Measurements from ENCODE around the gene CHRNA9. TPM values are rescaled to one million over a fixed set of nuclear protein-coding genes. Genes with fewer than 3 reads are reported as not detected.

The CHRNA9 gene
- total RNA-seq, 6 experiments from 2014 or later: not detected

DNA sequence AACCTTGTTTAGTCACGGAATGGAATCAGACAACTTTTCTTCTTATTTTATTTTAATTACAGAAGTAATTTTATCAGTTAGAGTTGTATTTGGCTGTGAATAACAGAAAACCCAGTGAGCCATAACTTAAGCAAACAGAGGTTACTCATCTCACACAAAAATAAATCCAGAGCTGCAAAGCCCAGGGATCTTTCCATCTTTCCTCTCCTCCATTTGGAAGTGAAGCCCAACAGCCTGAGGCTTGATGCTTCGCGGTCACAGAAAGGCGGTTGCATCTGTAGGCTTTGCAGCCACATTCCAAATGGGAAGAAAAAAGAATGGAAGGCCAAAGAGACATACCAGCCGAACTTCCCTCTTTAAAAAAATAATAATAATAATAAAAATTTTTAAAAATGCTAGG, 22.6 kb downstream of the CHRNA9 start:
- H3K9me3 ChIP-seq: no peaks in the 10 kb centered on the region
- no peak for ATAC-seq

DNA sequence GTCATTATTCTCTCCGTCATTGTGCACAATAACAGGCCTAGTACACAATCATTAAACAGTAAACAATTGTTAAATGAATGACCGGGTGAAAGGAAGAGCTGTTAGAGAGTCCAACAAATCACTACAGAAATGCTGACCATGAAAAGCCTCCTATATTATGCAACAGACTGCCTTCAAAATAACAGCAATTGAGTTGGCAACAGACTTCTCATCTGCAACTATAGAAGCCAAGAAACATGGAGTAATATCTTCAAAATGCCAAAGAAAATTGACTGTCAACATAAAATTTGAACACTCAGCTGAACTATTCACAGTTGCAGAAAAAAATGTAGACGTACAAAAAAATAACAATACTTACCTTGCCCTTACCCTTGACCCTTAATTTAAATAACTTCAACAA, 26.2 kb downstream of the CHRNA9 start:
- no peak for DNase-seq

More for the DNA sequence above, 22.6 kb downstream of the CHRNA9 start:
- TF ChIP-seq, protein P1, sequence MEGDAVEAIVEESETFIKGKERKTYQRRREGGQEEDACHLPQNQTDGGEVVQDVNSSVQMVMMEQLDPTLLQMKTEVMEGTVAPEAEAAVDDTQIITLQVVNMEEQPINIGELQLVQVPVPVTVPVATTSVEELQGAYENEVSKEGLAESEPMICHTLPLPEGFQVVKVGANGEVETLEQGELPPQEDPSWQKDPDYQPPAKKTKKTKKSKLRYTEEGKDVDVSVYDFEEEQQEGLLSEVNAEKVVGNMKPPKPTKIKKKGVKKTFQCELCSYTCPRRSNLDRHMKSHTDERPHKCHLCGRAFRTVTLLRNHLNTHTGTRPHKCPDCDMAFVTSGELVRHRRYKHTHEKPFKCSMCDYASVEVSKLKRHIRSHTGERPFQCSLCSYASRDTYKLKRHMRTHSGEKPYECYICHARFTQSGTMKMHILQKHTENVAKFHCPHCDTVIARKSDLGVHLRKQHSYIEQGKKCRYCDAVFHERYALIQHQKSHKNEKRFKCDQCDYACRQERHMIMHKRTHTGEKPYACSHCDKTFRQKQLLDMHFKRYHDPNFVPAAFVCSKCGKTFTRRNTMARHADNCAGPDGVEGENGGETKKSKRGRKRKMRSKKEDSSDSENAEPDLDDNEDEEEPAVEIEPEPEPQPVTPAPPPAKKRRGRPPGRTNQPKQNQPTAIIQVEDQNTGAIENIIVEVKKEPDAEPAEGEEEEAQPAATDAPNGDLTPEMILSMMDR (IDR thresholded peaks at IDR 0.05): no peak
- TF ChIP-seq POLR2A (IDR thresholded peaks at IDR 0.05): no peak
- intact Hi-C loops (cut with DNase I): no loop called here
- Histone ChIP-seq H3K27me3 (no peaks in the 10 kb centered on the region), H3K27ac (no peak overlapping the region), H3K36me3 (no peaks in the 10 kb centered on the region), H3K4me3 (no peak overlapping the region), H3K4me1 (no peaks in the 10 kb centered on the region)
- no peak for DNase-seq
- 84% methylated on average over 5 of the region's 5 CpGs for WGBS (ENCODE audit: insufficient coverage, low coverage, low lambda C conversion rate, missing lambda C conversion rate)

DNA sequence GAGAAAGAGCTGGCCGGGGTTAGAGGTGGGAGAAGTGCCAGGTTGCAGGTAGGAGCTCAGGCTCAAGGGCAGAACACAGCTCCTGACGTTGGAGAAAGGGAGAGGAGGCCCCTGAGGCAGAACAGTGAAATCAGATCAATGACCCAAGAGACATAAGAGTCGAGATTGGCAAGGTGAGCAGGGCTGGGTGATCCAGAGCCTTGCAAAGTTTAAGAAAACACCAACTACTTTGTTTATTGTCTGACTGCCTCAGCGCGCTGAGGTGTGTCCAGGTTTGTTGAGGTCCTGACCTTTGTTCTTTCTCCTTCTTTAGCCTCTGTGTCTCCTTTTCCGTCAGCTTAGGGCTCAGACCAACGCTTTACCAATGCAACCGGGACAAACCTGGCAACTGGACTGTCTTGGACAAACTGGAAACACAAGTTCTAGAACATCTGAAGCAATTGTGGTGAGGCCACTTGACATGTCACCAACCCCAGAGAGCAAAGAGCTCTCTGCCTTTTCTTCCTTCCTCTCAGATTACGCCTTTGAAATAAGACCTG, 28.3 kb downstream of the CHRNA9 start:
- H3K4me3 ChIP-seq: no peak overlapping the region
- H3K27ac ChIP-seq: no peak overlapping the region
- ATAC-seq (peak in 1 of 4 donors; percentile 39), DNase-seq (no peak)
- no peaks in the 10 kb centered on the region for H3K9me3 ChIP-seq
- H3K4me1 ChIP-seq: peaks cover 0 to 15% (median 4%) of the 10 kb centered on the region in 4 donors
- H3K36me3 ChIP-seq: no peaks in the 10 kb centered on the region
- WGBS (ENCODE audit: insufficient coverage, low coverage, low lambda C conversion rate, missing lambda C conversion rate): 48% methylated on average over 7 of the region's 9 CpGs
- intact Hi-C loops (cut with DNase I): no loop called here
- TF ChIP-seq, protein P1 (IDR thresholded peaks at IDR 0.05): no peak
- TF ChIP-seq POLR2A (IDR thresholded peaks at IDR 0.05): no peak
- no peaks in the 10 kb centered on the region for H3K27me3 ChIP-seq

More for the DNA sequence above, 26.2 kb downstream of the CHRNA9 start:
- intact Hi-C loops (cut with DNase I): no loop called here
- no peaks in the 10 kb centered on the region for H3K36me3 ChIP-seq
- no peak overlapping the region for H3K27ac ChIP-seq
- H3K27me3 ChIP-seq: no peaks in the 10 kb centered on the region
- H3K4me1 ChIP-seq: no peaks in the 10 kb centered on the region
- H3K4me3 ChIP-seq: no peak overlapping the region
- no peaks in the 10 kb centered on the region for H3K9me3 ChIP-seq
- ATAC-seq: no peak
- TF ChIP-seq, protein P1 (IDR thresholded peaks at IDR 0.05): no peak
- no peak for TF ChIP-seq POLR2A (IDR thresholded peaks at IDR 0.05)
- WGBS (ENCODE audit: insufficient coverage, low coverage, low lambda C conversion rate, missing lambda C conversion rate): 67% methylated on average over 3 of the region's 3 CpGs

DNA sequence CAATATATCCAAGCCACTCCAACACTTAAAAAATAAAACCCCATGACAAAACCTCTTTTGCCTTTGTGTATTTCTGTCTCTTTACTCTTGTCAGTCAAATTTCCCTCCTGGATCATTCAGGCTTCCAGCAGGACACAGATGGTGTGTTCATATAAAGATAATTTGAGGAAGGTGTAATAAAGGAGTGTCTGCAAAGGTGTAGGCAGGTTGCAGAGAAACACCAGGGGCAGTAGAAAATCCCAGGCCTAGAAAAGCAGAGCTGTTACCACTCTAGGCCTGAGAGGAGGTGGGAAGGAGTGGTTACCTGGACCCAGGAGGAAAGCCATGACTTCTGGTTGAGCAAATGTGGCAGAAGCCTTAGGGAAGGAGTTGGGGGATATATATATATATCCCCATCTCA, 28.8 kb downstream of the CHRNA9 start:
- no peak for ATAC-seq
- Histone ChIP-seq H3K4me3 (no peak overlapping the region), H3K4me1 (peaks cover 0 to 19% (median 6%) of the 10 kb centered on the region in 4 donors), H3K27ac (no peak overlapping the region), H3K27me3 (no peaks in the 10 kb centered on the region), H3K36me3 (no peaks in the 10 kb centered on the region), H3K9me3 (no peaks in the 10 kb centered on the region)
- TF ChIP-seq POLR2A (IDR thresholded peaks at IDR 0.05): no peak
- TF ChIP-seq, protein P1 (IDR thresholded peaks at IDR 0.05): no peak
- DNase-seq: no peak
- intact Hi-C loops (cut with DNase I): no loop called here

DNA sequence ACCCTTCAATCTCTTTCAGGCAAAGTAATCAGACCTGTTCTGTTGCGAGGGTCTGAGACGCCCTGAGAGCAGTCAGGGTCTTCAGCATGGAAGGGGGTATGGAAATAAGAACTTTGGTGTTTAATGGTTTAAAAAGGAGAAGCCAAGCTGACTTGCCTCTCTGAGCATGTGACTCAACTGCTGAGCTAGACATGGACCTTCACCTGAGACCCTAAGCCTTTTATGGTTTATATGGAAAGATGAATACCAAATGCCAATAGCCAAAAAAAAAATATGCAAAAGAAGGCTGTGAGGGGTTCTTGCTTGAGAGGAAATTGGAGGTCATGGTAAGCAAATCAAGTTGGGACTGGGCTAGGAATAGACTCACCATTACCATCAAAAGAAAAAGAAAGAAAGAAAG, 30.6 kb downstream of the CHRNA9 start:
- TF ChIP-seq, protein P1 (IDR thresholded peaks at IDR 0.05): no peak
- no peak for TF ChIP-seq POLR2A (IDR thresholded peaks at IDR 0.05)
- Histone ChIP-seq H3K27ac (no peak overlapping the region), H3K4me1 (peaks cover 0 to 37% (median 15%) of the 10 kb centered on the region in 4 donors), H3K36me3 (no peaks in the 10 kb centered on the region), H3K4me3 (no peak overlapping the region), H3K27me3 (no peaks in the 10 kb centered on the region), H3K9me3 (no peaks in the 10 kb centered on the region)
- ATAC-seq (no peak), DNase-seq (no peak)
- intact Hi-C loops (cut with DNase I): no loop called here
- 100% methylated on average over 1 of the region's 2 CpGs for WGBS (ENCODE audit: insufficient coverage, low coverage, low lambda C conversion rate, missing lambda C conversion rate)

All from right lobe of liver (tissue), 6 donors.